Neural cell (in vitro differentiated cells): ENCODE data around the gene SEC14L3. TPM values are rescaled to one million over a fixed set of nuclear protein-coding genes. Genes with fewer than 3 reads are reported as not detected.

Experiments used
- H2AFZ ChIP-seq: fragments of 200-600, 300-800 bp; sonication (generic), shearing (Covaris generic); 2 replicates; pipeline ENCODE4 v1.6.0; 2014; ENCODE audit warnings: low read depth, mild to moderate bottlenecking, antibody characterized with exemption, low read length, moderate library complexity
- H3F3A ChIP-seq: fragments of 200-600 bp; shearing (Covaris generic); 2 replicates; pipeline ENCODE4 v1.6.1; 2016; ENCODE audit warnings: mild to moderate bottlenecking, moderate library complexity, mixed read lengths, antibody characterized with exemption, low read length; ENCODE audit not compliant: insufficient read depth, poor library complexity, severe bottlenecking
- H3K27ac ChIP-seq: fragments of 200-600, 300-800 bp; sonication (generic), shearing (Covaris generic); 2 replicates; pipeline ENCODE4 v1.5.1; 2014; ENCODE audit warnings: mild to moderate bottlenecking, low read length, moderate library complexity
- H3K27me3 ChIP-seq: fragments of 300-800, 200-600 bp; sonication (generic), shearing (Covaris generic); 2 replicates; pipeline ENCODE4 v1.6.0; 2014; ENCODE audit warnings: mild to moderate bottlenecking, low read depth, low read length, moderate library complexity; ENCODE audit not compliant: insufficient read depth
- H3K36me3 ChIP-seq: fragments of 300-800, 200-600 bp; sonication (generic), shearing (Covaris generic); 2 replicates; pipeline ENCODE4 v1.5.1; 2014; ENCODE audit warnings: mild to moderate bottlenecking, antibody characterized with exemption, low read length, moderate library complexity; ENCODE audit not compliant: insufficient read depth
- H3K4me2 ChIP-seq: fragments of 300-800, 200-600 bp; sonication (generic), shearing (Covaris generic); 2 replicates; pipeline ENCODE4 v1.6.0; 2014; ENCODE audit warnings: mild to moderate bottlenecking, low read length
- H3K4me3 ChIP-seq: fragments of 300-800, 200-600 bp; sonication (generic), shearing (Covaris generic); 2 replicates; pipeline ENCODE4 v1.5.1; 2014; ENCODE audit warnings: mild to moderate bottlenecking, low read length, moderate library complexity
- H3K79me2 ChIP-seq: fragments of 200-600 bp; shearing (Covaris generic); replicated peaks from 2 replicates; pipeline ENCODE4 v1.6.0; 2014; ENCODE audit warnings: mild to moderate bottlenecking, low read length, moderate library complexity; ENCODE audit not compliant: insufficient read depth
- H3K9ac ChIP-seq: fragments of 300-800, 200-600 bp; sonication (generic), shearing (Covaris generic); 2 replicates; pipeline ENCODE4 v1.6.1; 2016; ENCODE audit warnings: mild to moderate bottlenecking, low read length, mixed read lengths
- H3K9me2 ChIP-seq: fragments of 200-600 bp; shearing (Covaris generic); 2 replicates; pipeline ENCODE4 v1.6.1; 2016; ENCODE audit warnings: mild to moderate bottlenecking, low read length, mixed read lengths; ENCODE audit not compliant: insufficient read depth
- H3K9me3 ChIP-seq: fragments of 200-600, 300-800 bp; sonication (generic), shearing (Covaris generic); 2 replicates; pipeline ENCODE4 v1.6.1; 2016; ENCODE audit warnings: mild to moderate bottlenecking, mixed run types, low read length, moderate library complexity, mixed read lengths
- H4K20me1 ChIP-seq: fragments of 200-600 bp; shearing (Covaris generic); 2 replicates; pipeline ENCODE4 v1.6.1; 2016; ENCODE audit warnings: mild to moderate bottlenecking, mixed run types; ENCODE audit not compliant: insufficient read depth
- EP300 ChIP-seq: fragments of 450-650 bp; conservative IDR thresholded peaks from 2 replicates; pipeline ENCODE4 v1.6.1; 2014; ENCODE audit warnings: antibody characterized with exemption, mild to moderate bottlenecking, moderate library complexity; ENCODE audit not compliant: poor library complexity, severe bottlenecking
- EZH2 ChIP-seq: fragments of 200-600, 300-800 bp; shearing (Covaris generic), sonication (generic); IDR thresholded peaks from 2 replicates; pipeline ENCODE4 v1.6.1; 2014; ENCODE audit warnings: antibody characterized with exemption, low read length, borderline replicate concordance, mild to moderate bottlenecking; ENCODE audit not compliant: insufficient read depth, poor library complexity, severe bottlenecking
- MXI1 ChIP-seq: fragments of 450-650 bp; conservative IDR thresholded peaks from 2 replicates; pipeline ENCODE4 v1.6.1; 2014; ENCODE audit warnings: antibody characterized with exemption, mild to moderate bottlenecking; ENCODE audit not compliant: poor library complexity, severe bottlenecking
- POLR2AphosphoS5 ChIP-seq: IDR thresholded peaks from 2 replicates; pipeline ENCODE4 v1.6.1; 2012
- RAD21 ChIP-seq: fragments of 450-650 bp; conservative IDR thresholded peaks from 2 replicates; pipeline ENCODE4 v1.6.1; 2014; ENCODE audit warnings: antibody characterized with exemption, mild to moderate bottlenecking, moderate library complexity
- SMC3 ChIP-seq: fragments of 450-650 bp; conservative IDR thresholded peaks from 2 replicates; pipeline ENCODE4 v1.6.1; 2014; ENCODE audit warnings: antibody characterized with exemption, mild to moderate bottlenecking, moderate library complexity; ENCODE audit not compliant: poor library complexity
- TAF1 ChIP-seq: IDR thresholded peaks from 2 replicates; pipeline ENCODE4 v1.6.1; 2012; ENCODE audit warnings: low read depth
- polyA plus RNA-seq: library from polyadenylated mRNA; depleted of rRNA; stranded (reverse); fragments of >200 nt; gene quantifications from 2 replicates; pipeline ENCODE4 v1.2.3, GENCODE V29; 2014
- small RNA-seq, 3 experiments: library from RNA; depleted of rRNA; stranded (forward); fragments of <200 nt; gene quantifications; one replicate each; pipeline ENCODE3, GENCODE V24; 2012
- TF ChIP-seq, protein P1 (sequence below): fragments of 450-650 bp; IDR thresholded peaks from 2 replicates; pipeline ENCODE4 v1.5.1; 2014; ENCODE audit warnings: antibody characterized with exemption, mild to moderate bottlenecking, moderate library complexity; ENCODE audit not compliant: poor library complexity, severe bottlenecking
- TF ChIP-seq, protein P2 (sequence below): IDR thresholded peaks from 2 replicates; pipeline ENCODE4 v1.6.1; 2012; ENCODE audit warnings: borderline replicate concordance

Gene SEC14L3
- polyA plus RNA-seq, 1 donor from 2014 or later, result not detected

DNA sequence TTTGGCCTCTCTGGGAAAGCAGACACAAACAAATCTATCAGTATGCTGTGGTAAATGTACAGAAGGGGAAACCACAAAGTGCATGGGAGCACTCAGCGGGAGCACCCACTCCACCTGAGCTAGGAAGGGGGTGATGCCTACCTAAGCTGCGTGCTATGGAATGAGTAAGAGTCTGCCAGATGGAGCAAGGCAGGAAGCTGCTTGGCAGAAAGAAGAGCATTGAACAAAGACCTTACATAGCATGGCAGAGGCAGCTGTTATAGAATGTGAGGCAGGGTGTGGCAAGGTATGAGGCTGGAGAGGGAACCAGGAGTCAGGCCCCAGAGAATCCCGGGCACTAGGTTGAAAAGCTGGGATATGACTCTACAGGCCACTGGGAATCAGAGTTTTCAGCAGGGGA, 60.0 kb downstream of the SEC14L3 start:
- Histone ChIP-seq H3K9ac (no peak overlapping the region), H4K20me1 (no peaks in the 10 kb centered on the region), H3K36me3 (no peaks in the 10 kb centered on the region), H3K79me2 (no peaks in the 10 kb centered on the region), H3K4me2 (no peak overlapping the region), H3K27me3 (no peaks in the 10 kb centered on the region), H3K27ac (no peak overlapping the region), H3K9me2 (no peaks in the 10 kb centered on the region), H3K4me3 (no peak overlapping the region), H3K9me3 (no peaks in the 10 kb centered on the region), H2AFZ (no peak overlapping the region), H3F3A (no peaks in the 10 kb centered on the region)
- TF ChIP-seq MXI1, result no peak
- TF ChIP-seq EZH2, result no peak
- no peak for TF ChIP-seq RAD21
- TF ChIP-seq, protein P1, sequence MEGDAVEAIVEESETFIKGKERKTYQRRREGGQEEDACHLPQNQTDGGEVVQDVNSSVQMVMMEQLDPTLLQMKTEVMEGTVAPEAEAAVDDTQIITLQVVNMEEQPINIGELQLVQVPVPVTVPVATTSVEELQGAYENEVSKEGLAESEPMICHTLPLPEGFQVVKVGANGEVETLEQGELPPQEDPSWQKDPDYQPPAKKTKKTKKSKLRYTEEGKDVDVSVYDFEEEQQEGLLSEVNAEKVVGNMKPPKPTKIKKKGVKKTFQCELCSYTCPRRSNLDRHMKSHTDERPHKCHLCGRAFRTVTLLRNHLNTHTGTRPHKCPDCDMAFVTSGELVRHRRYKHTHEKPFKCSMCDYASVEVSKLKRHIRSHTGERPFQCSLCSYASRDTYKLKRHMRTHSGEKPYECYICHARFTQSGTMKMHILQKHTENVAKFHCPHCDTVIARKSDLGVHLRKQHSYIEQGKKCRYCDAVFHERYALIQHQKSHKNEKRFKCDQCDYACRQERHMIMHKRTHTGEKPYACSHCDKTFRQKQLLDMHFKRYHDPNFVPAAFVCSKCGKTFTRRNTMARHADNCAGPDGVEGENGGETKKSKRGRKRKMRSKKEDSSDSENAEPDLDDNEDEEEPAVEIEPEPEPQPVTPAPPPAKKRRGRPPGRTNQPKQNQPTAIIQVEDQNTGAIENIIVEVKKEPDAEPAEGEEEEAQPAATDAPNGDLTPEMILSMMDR, result no peak
- no peak for TF ChIP-seq EP300
- TF ChIP-seq SMC3, result no peak
- no peak for TF ChIP-seq TAF1
- no peak for TF ChIP-seq POLR2AphosphoS5
- TF ChIP-seq, protein P2, sequence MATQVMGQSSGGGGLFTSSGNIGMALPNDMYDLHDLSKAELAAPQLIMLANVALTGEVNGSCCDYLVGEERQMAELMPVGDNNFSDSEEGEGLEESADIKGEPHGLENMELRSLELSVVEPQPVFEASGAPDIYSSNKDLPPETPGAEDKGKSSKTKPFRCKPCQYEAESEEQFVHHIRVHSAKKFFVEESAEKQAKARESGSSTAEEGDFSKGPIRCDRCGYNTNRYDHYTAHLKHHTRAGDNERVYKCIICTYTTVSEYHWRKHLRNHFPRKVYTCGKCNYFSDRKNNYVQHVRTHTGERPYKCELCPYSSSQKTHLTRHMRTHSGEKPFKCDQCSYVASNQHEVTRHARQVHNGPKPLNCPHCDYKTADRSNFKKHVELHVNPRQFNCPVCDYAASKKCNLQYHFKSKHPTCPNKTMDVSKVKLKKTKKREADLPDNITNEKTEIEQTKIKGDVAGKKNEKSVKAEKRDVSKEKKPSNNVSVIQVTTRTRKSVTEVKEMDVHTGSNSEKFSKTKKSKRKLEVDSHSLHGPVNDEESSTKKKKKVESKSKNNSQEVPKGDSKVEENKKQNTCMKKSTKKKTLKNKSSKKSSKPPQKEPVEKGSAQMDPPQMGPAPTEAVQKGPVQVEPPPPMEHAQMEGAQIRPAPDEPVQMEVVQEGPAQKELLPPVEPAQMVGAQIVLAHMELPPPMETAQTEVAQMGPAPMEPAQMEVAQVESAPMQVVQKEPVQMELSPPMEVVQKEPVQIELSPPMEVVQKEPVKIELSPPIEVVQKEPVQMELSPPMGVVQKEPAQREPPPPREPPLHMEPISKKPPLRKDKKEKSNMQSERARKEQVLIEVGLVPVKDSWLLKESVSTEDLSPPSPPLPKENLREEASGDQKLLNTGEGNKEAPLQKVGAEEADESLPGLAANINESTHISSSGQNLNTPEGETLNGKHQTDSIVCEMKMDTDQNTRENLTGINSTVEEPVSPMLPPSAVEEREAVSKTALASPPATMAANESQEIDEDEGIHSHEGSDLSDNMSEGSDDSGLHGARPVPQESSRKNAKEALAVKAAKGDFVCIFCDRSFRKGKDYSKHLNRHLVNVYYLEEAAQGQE, result no peak

Small RNAs within 50 kb of the gene (small RNA-seq; reads per million reads assigned to genes)
- gene AC004832.3, result 0 reads per million in 3 experiments
- 0 to 0.08 (median 0) reads per million in 3 experiments for gene RNU6-564P

Other genes with a start within 250 kb of the SEC14L3 start
- gene LIF, start 225.3 kb downstream of the SEC14L3 start, polyA plus RNA-seq, result 0.05 TPM in 1 of 2 replicates, not detected in the other
- not detected in 2 replicates for gene OSM, start 205.2 kb downstream of the SEC14L3 start, polyA plus RNA-seq
- 2.2 and 8.5 TPM in 2 replicates for gene CASTOR1, start 182.5 kb downstream of the SEC14L3 start, polyA plus RNA-seq
- 11.9 and 22.0 TPM in 2 replicates for gene TBC1D10A, start 145.1 kb downstream of the SEC14L3 start, polyA plus RNA-seq
- gene SF3A1, start 115.1 kb downstream of the SEC14L3 start, polyA plus RNA-seq, result 14.4 and 14.6 TPM in 2 replicates
- gene CCDC157, start 115.0 kb downstream of the SEC14L3 start, polyA plus RNA-seq, result 30.6 and 32.2 TPM in 2 replicates
- gene RNF215, start 84.6 kb downstream of the SEC14L3 start, polyA plus RNA-seq, result 28.3 and 40.5 TPM in 2 replicates
- 2.0 and 2.7 TPM in 2 replicates for gene SEC14L2, start 75.0 kb downstream of the SEC14L3 start, polyA plus RNA-seq
- gene MTFP1, start 46.2 kb downstream of the SEC14L3 start, polyA plus RNA-seq, result 3.2 and 8.1 TPM in 2 replicates
- gene SEC14L4, start 33.7 kb upstream of the SEC14L3 start, polyA plus RNA-seq, result not detected in 2 replicates
- gene SEC14L6, start 74.7 kb upstream of the SEC14L3 start, polyA plus RNA-seq, result not detected in 2 replicates
- 1.6 TPM in 1 of 2 replicates, not detected in the other for gene GAL3ST1, start 102.6 kb upstream of the SEC14L3 start, polyA plus RNA-seq
- 44.1 and 46.6 TPM in 2 replicates for gene PES1, start 119.9 kb upstream of the SEC14L3 start, polyA plus RNA-seq
- gene TCN2, start 135.2 kb upstream of the SEC14L3 start, polyA plus RNA-seq, result 13.0 and 17.5 TPM in 2 replicates
- gene SLC35E4, start 163.8 kb upstream of the SEC14L3 start, polyA plus RNA-seq, result 5.5 and 7.6 TPM in 2 replicates
- gene DUSP18, start 195.9 kb upstream of the SEC14L3 start, polyA plus RNA-seq, result 18.6 and 22.2 TPM in 2 replicates
- gene OSBP2, start 222.9 kb upstream of the SEC14L3 start, polyA plus RNA-seq, result 8.7 and 10.2 TPM in 2 replicates